HepG2 (cell line): ENCODE measurements around the gene SCRT2. TPM values are rescaled to one million over a fixed set of nuclear protein-coding genes. Genes with fewer than 3 reads are reported as not detected.

Source experiments
- GPN1 ChIP-seq: sonication (generic); formaldehyde crosslinking; IDR thresholded peaks from 2 replicates; pipeline ENCODE4 v1.5.1; 2020; ENCODE audit warnings: missing genetic modification reagents, borderline replicate concordance
- MZF1 ChIP-seq: sonication (generic); formaldehyde crosslinking; IDR thresholded peaks from 2 replicates; pipeline ENCODE4 v1.8.1; 2023; ENCODE audit warnings: mild to moderate bottlenecking, missing genetic modification reagents, borderline replicate concordance
- RBAK ChIP-seq: sonication (generic); formaldehyde crosslinking; IDR thresholded peaks from 2 replicates; pipeline ENCODE4 v1.5.1; 2020; ENCODE audit warnings: mild to moderate bottlenecking, missing genetic modification reagents
- REPIN1 ChIP-seq: sonication (generic); formaldehyde crosslinking; IDR thresholded peaks from 2 replicates; pipeline ENCODE4 v1.8.0; 2022; ENCODE audit warnings: missing genetic modification reagents, low read depth, mild to moderate bottlenecking, borderline replicate concordance
- SMC3 ChIP-seq: IDR thresholded peaks from 2 replicates; pipeline ENCODE4 v1.6.1; 2011; ENCODE audit warnings: low read length, improper control_type of control experiment
- ZNF225 ChIP-seq: sonication (generic); formaldehyde crosslinking; IDR thresholded peaks from 2 replicates; pipeline ENCODE4 v1.4.0; 2020; ENCODE audit warnings: mild to moderate bottlenecking, missing genetic modification reagents
- ZNF703 ChIP-seq: sonication (generic); formaldehyde crosslinking; IDR thresholded peaks from 2 replicates; pipeline ENCODE4 v1.5.1; 2020; ENCODE audit warnings: missing genetic modification reagents, mild to moderate bottlenecking, moderate library complexity, borderline replicate concordance
- ZSCAN30 ChIP-seq: sonication (generic); formaldehyde crosslinking; IDR thresholded peaks from 2 replicates; pipeline ENCODE4 v1.5.0; 2020; ENCODE audit warnings: mild to moderate bottlenecking, missing genetic modification reagents
- polyA plus RNA-seq, 8 experiments: library from polyadenylated mRNA; depleted of rRNA in 3 of 8; stranded (reverse) in 7 of 8; unstranded in 1 of 8; fragments of >200 nt; fragmentation: Illumina TruSeq in 4 of 8; extraction: Trizol in 4 of 8; gene quantifications; 2 replicates each; pipeline versions ENCODE4 v1.2.1 to v1.2.3, GENCODE V29; 2011 to 2016; ENCODE audit warnings: low read depth in 4 of 8, missing spikeins in 1 of 8, mixed read lengths in 1 of 8; ENCODE audit not compliant: insufficient read depth in 1 of 8
- total RNA-seq, 5 experiments: library from RNA; depleted of rRNA; stranded (reverse); fragments of >200 nt; fragmentation: Illumina TruSeq; extraction: Trizol; gene quantifications; 2 replicates each; pipeline ENCODE4 v1.2.3, GENCODE V29; 2016; ENCODE audit warnings: low read depth in 1 of 5
- TF ChIP-seq, protein P1 (sequence below): sonication (generic); formaldehyde crosslinking; IDR thresholded peaks from 2 replicates; pipeline ENCODE4 v1.5.1; 2020; ENCODE audit warnings: mild to moderate bottlenecking, missing genetic modification reagents, borderline replicate concordance
- TF ChIP-seq, protein P2 (sequence below): sonication (generic); formaldehyde crosslinking; IDR thresholded peaks from 2 replicates; pipeline ENCODE4 v1.9.0; 2021; ENCODE audit warnings: missing genetic modification reagents, borderline replicate concordance
- TF ChIP-seq, protein P3 (sequence below): sonication (generic); formaldehyde crosslinking; IDR thresholded peaks from 2 replicates; pipeline ENCODE4 v1.5.0; 2020; ENCODE audit warnings: mild to moderate bottlenecking, missing genetic modification reagents
- TF ChIP-seq, protein P4 (sequence below): sonication (generic); formaldehyde crosslinking; conservative IDR thresholded peaks from 2 replicates; pipeline ENCODE4 v1.8.1; 2023; ENCODE audit warnings: missing genetic modification reagents
- TF ChIP-seq, protein P5 (sequence below): IDR thresholded peaks from 2 replicates; pipeline ENCODE4 v1.6.1; 2016; ENCODE audit warnings: control low read depth

SCRT2 gene
- total and polyA plus RNA-seq, 2 of the 13 experiments (the other 11 are each of a cell fraction or from before 2014, with no cell fraction given), result not detected

DNA sequence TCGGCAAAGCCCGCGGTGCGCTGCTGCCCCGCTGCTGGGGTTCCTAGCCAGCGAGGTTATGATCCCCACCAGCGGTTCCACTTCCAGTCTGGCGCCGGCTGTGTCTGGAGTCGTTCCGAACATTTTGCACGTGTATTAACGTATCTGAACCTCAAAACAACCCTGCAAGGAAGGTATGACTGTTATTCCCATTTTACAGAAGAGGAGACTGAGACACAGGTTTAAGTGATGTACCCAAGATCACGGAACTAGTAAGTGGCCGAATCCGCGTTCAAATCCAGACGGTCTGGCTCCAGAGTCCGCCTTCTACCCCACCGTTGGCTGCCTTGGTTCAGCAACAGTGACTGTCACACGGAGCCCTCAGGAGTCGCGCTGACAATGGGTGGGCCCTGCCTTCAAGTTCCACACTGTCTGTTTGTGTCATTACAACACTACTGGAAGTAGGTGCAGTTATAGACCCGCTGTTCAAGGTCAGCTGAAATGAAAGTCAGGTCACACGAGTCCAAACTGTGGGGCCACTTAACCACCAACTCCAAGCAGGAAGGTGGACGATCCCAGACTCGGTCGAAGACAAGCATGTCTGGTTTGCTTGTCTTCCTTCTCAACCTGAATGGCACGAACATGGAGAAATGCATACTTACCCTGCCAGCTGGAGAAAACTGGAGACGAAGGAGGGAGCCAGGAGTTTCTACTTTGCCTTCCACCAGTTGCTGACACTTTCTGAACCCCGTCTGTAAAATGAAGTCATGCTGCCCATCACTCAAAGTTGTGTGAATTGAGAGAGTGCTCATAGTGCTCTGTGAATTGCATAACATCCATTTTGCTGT, 21.8 kb downstream of the SCRT2 start (continued):
- TF ChIP-seq, protein P1, sequence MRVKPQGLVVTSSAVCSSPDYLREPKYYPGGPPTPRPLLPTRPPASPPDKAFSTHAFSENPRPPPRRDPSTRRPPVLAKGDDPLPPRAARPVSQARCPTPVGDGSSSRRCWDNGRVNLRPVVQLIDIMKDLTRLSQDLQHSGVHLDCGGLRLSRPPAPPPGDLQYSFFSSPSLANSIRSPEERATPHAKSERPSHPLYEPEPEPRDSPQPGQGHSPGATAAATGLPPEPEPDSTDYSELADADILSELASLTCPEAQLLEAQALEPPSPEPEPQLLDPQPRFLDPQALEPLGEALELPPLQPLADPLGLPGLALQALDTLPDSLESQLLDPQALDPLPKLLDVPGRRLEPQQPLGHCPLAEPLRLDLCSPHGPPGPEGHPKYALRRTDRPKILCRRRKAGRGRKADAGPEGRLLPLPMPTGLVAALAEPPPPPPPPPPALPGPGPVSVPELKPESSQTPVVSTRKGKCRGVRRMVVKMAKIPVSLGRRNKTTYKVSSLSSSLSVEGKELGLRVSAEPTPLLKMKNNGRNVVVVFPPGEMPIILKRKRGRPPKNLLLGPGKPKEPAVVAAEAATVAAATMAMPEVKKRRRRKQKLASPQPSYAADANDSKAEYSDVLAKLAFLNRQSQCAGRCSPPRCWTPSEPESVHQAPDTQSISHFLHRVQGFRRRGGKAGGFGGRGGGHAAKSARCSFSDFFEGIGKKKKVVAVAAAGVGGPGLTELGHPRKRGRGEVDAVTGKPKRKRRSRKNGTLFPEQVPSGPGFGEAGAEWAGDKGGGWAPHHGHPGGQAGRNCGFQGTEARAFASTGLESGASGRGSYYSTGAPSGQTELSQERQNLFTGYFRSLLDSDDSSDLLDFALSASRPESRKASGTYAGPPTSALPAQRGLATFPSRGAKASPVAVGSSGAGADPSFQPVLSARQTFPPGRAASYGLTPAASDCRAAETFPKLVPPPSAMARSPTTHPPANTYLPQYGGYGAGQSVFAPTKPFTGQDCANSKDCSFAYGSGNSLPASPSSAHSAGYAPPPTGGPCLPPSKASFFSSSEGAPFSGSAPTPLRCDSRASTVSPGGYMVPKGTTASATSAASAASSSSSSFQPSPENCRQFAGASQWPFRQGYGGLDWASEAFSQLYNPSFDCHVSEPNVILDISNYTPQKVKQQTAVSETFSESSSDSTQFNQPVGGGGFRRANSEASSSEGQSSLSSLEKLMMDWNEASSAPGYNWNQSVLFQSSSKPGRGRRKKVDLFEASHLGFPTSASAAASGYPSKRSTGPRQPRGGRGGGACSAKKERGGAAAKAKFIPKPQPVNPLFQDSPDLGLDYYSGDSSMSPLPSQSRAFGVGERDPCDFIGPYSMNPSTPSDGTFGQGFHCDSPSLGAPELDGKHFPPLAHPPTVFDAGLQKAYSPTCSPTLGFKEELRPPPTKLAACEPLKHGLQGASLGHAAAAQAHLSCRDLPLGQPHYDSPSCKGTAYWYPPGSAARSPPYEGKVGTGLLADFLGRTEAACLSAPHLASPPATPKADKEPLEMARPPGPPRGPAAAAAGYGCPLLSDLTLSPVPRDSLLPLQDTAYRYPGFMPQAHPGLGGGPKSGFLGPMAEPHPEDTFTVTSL (CRISPR knock-in tag), result 0 out of 2 replicates have a peak, but pooled peaks have one; percentile 14
- TF ChIP-seq, protein P2, sequence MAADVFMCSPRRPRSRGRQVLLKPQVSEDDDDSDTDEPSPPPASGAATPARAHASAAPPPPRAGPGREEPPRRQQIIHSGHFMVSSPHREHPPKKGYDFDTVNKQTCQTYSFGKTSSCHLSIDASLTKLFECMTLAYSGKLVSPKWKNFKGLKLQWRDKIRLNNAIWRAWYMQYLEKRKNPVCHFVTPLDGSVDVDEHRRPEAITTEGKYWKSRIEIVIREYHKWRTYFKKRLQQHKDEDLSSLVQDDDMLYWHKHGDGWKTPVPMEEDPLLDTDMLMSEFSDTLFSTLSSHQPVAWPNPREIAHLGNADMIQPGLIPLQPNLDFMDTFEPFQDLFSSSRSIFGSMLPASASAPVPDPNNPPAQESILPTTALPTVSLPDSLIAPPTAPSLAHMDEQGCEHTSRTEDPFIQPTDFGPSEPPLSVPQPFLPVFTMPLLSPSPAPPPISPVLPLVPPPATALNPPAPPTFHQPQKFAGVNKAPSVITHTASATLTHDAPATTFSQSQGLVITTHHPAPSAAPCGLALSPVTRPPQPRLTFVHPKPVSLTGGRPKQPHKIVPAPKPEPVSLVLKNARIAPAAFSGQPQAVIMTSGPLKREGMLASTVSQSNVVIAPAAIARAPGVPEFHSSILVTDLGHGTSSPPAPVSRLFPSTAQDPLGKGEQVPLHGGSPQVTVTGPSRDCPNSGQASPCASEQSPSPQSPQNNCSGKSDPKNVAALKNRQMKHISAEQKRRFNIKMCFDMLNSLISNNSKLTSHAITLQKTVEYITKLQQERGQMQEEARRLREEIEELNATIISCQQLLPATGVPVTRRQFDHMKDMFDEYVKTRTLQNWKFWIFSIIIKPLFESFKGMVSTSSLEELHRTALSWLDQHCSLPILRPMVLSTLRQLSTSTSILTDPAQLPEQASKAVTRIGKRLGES (CRISPR knock-in tag), result no peak
- TF ChIP-seq, protein P3, sequence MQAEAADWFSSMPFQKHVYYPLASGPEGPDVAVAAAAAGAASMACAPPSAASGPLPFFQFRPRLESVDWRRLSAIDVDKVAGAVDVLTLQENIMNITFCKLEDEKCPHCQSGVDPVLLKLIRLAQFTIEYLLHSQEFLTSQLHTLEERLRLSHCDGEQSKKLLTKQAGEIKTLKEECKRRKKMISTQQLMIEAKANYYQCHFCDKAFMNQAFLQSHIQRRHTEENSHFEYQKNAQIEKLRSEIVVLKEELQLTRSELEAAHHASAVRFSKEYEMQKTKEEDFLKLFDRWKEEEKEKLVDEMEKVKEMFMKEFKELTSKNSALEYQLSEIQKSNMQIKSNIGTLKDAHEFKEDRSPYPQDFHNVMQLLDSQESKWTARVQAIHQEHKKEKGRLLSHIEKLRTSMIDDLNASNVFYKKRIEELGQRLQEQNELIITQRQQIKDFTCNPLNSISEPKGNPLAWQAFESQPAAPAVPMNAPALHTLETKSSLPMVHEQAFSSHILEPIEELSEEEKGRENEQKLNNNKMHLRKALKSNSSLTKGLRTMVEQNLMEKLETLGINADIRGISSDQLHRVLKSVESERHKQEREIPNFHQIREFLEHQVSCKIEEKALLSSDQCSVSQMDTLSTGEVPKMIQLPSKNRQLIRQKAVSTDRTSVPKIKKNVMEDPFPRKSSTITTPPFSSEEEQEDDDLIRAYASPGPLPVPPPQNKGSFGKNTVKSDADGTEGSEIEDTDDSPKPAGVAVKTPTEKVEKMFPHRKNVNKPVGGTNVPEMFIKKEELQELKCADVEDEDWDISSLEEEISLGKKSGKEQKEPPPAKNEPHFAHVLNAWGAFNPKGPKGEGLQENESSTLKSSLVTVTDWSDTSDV (CRISPR knock-in tag), result no peak; the same call in 1 of the 2 replicates
- TF ChIP-seq MZF1 (CRISPR knock-in tag), result no peak
- TF ChIP-seq SMC3, result 0 out of 2 replicates have a peak, but pooled peaks have one; percentile 32
- peak; percentile 66 for TF ChIP-seq REPIN1 (CRISPR knock-in tag)
- peak; percentile 91 for TF ChIP-seq ZSCAN30 (CRISPR knock-in tag)
- TF ChIP-seq RBAK, result no peak
- no peak for TF ChIP-seq ZNF703 (CRISPR knock-in tag)
- no peak for TF ChIP-seq GPN1 (CRISPR knock-in tag)
- TF ChIP-seq, protein P4, sequence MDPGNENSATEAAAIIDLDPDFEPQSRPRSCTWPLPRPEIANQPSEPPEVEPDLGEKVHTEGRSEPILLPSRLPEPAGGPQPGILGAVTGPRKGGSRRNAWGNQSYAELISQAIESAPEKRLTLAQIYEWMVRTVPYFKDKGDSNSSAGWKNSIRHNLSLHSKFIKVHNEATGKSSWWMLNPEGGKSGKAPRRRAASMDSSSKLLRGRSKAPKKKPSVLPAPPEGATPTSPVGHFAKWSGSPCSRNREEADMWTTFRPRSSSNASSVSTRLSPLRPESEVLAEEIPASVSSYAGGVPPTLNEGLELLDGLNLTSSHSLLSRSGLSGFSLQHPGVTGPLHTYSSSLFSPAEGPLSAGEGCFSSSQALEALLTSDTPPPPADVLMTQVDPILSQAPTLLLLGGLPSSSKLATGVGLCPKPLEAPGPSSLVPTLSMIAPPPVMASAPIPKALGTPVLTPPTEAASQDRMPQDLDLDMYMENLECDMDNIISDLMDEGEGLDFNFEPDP (CRISPR knock-in tag), result 0 out of 2 replicates have a peak, but pooled peaks have one; percentile 80
- TF ChIP-seq, protein P5, sequence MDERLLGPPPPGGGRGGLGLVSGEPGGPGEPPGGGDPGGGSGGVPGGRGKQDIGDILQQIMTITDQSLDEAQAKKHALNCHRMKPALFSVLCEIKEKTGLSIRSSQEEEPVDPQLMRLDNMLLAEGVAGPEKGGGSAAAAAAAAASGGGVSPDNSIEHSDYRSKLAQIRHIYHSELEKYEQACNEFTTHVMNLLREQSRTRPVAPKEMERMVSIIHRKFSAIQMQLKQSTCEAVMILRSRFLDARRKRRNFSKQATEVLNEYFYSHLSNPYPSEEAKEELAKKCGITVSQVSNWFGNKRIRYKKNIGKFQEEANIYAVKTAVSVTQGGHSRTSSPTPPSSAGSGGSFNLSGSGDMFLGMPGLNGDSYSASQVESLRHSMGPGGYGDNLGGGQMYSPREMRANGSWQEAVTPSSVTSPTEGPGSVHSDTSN (CRISPR knock-in tag), result no peak
- 0 out of 2 replicates have a peak, but pooled peaks have one; percentile 50 for TF ChIP-seq ZNF225
